Transverse colon (tissue), 4 donors: ENCODE results near the gene BCL2L1. TPM values are rescaled to one million over a fixed set of nuclear protein-coding genes. Genes with fewer than 3 reads are reported as not detected.

Experiments used
- DNase-seq: peaks from one replicate; pipeline ENCODE4 v3.0.0-alpha.2; 2019
- H3K27ac ChIP-seq, 4 donors: fragments of 200-600 bp; sonication (generic); 2 replicates each; pipeline ENCODE4 v1.5.1; 2016 to 2018; ENCODE audit warnings: inconsistent platforms in 4 of 4
- H3K27me3 ChIP-seq: fragments of 200-600 bp; sonication (generic); 2 replicates; pipeline ENCODE4 v1.5.1; 2017; ENCODE audit warnings: inconsistent platforms
- H3K36me3 ChIP-seq, 4 donors: fragments of 200-600 bp; sonication (generic); 2 replicates each; pipeline ENCODE4 v1.5.1; 2017 to 2019; ENCODE audit warnings: inconsistent platforms in 4 of 4
- H3K4me1 ChIP-seq, 4 donors: fragments of 200-600 bp; sonication (generic); 2 replicates each; pipeline ENCODE4 v1.5.1; 2017 to 2020; ENCODE audit warnings: inconsistent platforms in 4 of 4
- H3K4me3 ChIP-seq, 4 donors: fragments of 200-600 bp; sonication (generic); 1 replicate in 1 of 4; 2 replicates in 3 of 4; pipeline versions ENCODE4 v1.5.1 to v1.6.1; 2017 to 2019; ENCODE audit warnings: inconsistent platforms in 4 of 4
- H3K9me3 ChIP-seq, 2 donors: fragments of 200-600 bp; sonication (generic); 2 replicates each; pipeline ENCODE4 v1.5.1; 2017 to 2019; ENCODE audit warnings: inconsistent platforms in 2 of 2
- EP300 ChIP-seq: sonication (generic); formaldehyde crosslinking; IDR thresholded peaks from one replicate; pipeline ENCODE4 v1.6.1; 2017; ENCODE audit warnings: antibody characterized with exemption, low read depth
- POLR2A ChIP-seq: fragments of 450-650 bp; IDR thresholded peaks from one replicate; pipeline ENCODE4 v1.6.1; 2016; ENCODE audit warnings: antibody characterized with exemption, mild to moderate bottlenecking, moderate library complexity
- POLR2AphosphoS5 ChIP-seq, 3 donors: sonication (generic); formaldehyde crosslinking; IDR thresholded peaks; one replicate each; pipeline ENCODE4 v1.6.1; 2016; ENCODE audit warnings: antibody characterized with exemption in 3 of 3
- WGBS, 2 donors: methylation state at CpG; one replicate each; pipeline ENCODE4 v1.1.5; 2018; ENCODE audit warnings: low coverage in 1 of 2; 5-methylcytosine and 5-hydroxymethylcytosine counted together
- in situ Hi-C, 4 donors: fragments of 200-750 bp; cut with MboI; loops; one replicate each; pipeline versions ENCODE4 v1.15.0 to v1.15.1; 2017; ENCODE audit warnings: low sequenced_read_pairs in 3 of 4, low pct_ligation_motif_present in 1 of 4, low pct_unique_long_range_greater_than_20kb in 1 of 4
- intact Hi-C: fragments of 100-400 bp; cut with DNase I; formaldehyde crosslinking; loops from one replicate; pipeline ENCODE4 v1.15.1; 2023; ENCODE audit warnings: low total_unique reads
- total RNA-seq, 4 donors: library from RNA; depleted of rRNA; stranded (reverse); fragments of >200 nt; gene quantifications; one replicate each; pipeline ENCODE4 v1.1.0, GENCODE V29; 2016
- TF ChIP-seq, protein P1 (sequence below), 5 experiments: fragments of 200-600 bp in 3 of 5; fragments of 450-650 bp in 2 of 5; sonication (generic) in 3 of 5; IDR thresholded peaks; 1 replicate in 2 of 5; 2 replicates in 3 of 5; pipeline ENCODE4 v1.5.1; 2016 to 2017; ENCODE audit warnings: antibody characterized with exemption in 5 of 5, inconsistent platforms in 3 of 5, mild to moderate bottlenecking in 2 of 5, moderate library complexity in 1 of 5

Gene BCL2L1
- total RNA-seq, 4 donors from 2014 or later, result 98.6 to 151 (median 107) TPM

DNA sequence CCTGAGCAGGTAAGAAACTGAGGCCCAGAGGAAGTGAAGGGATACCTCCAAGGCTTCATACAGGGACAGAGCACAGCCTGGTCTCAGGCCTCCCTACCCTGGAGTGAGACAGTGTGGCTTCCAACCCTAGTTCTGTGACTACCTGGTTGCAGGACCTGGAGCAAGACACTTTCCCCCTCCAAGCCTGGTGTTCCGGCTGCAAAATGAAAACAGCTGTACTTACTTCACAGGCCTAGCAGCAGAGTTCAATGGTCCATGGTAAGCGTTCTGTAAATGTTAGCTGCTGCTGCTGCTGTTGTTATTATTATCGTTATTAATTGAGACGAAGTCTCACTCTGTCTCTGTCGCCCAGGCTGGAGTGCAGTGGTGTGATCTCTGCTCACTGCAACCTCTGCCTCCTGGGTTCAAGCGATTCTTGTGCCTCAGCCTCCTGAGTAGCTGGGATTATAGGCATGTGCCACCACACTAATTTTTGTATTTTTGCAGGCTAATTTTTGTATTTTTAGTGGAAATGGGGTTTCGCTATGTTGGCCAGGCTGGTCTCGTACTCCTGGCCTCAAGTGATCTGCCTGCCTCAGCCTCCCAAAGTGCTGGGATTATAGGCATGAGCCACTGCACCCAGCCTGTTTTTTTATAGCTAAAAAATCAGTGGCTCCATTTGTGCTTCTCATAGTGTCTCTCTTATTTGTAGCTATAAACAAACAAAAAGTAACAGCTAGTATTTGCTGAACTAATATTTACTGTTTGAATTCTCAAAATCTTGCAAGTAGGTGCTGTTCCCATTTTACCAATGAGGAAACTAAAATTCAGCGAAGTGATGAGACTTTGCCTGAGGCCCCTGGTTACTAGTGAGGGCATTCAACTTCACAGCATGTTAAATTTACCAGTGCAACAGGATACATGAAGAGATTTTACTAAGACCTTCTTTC is 43.0 kb downstream of the BCL2L1 start:
- Histone ChIP-seq H3K27me3 (no peaks in the 10 kb centered on the region), H3K4me3 (no peak overlapping the region), H3K9me3 (no peaks in the 10 kb centered on the region), H3K36me3 (no peaks in the 10 kb centered on the region), H3K4me1 (peaks cover 4 to 35% (median 18%) of the 10 kb centered on the region in 4 donors), H3K27ac (no peak overlapping the region)
- TF ChIP-seq, protein P1, sequence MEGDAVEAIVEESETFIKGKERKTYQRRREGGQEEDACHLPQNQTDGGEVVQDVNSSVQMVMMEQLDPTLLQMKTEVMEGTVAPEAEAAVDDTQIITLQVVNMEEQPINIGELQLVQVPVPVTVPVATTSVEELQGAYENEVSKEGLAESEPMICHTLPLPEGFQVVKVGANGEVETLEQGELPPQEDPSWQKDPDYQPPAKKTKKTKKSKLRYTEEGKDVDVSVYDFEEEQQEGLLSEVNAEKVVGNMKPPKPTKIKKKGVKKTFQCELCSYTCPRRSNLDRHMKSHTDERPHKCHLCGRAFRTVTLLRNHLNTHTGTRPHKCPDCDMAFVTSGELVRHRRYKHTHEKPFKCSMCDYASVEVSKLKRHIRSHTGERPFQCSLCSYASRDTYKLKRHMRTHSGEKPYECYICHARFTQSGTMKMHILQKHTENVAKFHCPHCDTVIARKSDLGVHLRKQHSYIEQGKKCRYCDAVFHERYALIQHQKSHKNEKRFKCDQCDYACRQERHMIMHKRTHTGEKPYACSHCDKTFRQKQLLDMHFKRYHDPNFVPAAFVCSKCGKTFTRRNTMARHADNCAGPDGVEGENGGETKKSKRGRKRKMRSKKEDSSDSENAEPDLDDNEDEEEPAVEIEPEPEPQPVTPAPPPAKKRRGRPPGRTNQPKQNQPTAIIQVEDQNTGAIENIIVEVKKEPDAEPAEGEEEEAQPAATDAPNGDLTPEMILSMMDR (IDR thresholded peaks at IDR 0.05), result no peak
- TF ChIP-seq POLR2A (no peak), POLR2AphosphoS5 (IDR thresholded peaks at IDR 0.05) (no peak), EP300 (no peak)
- WGBS, 2 donors, result 76 to 87% methylated on average over 6 to 9 of the region's 9 CpGs
- no peak for DNase-seq
- intact Hi-C loops, result no loop called here
- in situ Hi-C loops, result no loop called here

DNA sequence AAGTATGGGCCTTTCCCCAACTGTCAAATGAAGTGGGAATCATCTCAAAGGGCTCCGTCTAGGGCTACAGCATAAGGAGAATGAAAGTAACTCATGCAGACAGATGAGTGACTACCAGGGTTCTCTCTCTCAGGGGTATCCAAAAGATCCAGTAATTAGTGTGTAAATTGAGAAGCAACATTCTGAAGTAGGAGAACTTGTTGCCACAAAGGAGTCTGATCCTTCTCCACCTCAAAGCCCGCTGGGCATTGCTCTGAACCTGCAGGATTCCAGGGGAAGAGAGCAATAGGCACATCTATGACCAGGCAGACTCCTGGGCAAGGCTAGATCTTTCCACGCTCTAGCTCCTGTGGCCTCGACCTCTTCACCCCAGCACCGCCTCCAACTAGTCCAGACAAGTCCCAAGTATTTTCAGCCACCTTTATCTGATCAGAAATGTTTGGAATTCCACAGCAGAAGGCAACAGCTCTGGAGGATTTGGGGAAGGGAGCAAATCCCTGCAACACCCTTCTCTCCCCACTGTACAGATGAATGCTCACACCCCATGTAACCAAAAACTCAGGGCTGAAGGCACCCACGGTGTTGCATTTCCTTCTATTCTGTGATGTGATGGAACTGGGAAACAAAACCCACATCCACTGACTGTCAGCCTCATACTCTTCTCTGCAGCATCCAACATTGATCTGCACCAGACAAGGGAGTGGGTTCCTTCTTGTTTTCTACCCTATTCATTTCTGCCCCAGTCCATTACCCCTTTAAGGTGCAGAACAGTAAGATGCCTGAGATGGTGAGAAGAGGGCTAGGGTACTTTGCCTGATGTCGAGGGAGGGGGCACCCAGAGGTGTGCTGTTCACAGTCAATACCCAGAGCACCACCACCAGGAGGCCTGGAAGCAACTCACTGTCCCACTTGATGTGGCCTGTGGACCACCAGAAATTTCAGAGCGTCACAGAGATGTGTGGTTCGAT is 44.0 kb downstream of the BCL2L1 start:
- intact Hi-C loops, result no loop called here
- DNase-seq, result no peak
- in situ Hi-C loops, result no loop called here
- Histone ChIP-seq H3K27ac (no peak overlapping the region), H3K4me1 (peaks cover 4 to 42% (median 18%) of the 10 kb centered on the region in 4 donors), H3K27me3 (no peaks in the 10 kb centered on the region), H3K36me3 (no peaks in the 10 kb centered on the region), H3K4me3 (no peak overlapping the region), H3K9me3 (no peaks in the 10 kb centered on the region)
- no peak for TF ChIP-seq POLR2A
- no peak for TF ChIP-seq EP300
- no peak for TF ChIP-seq POLR2AphosphoS5 (IDR thresholded peaks at IDR 0.05)
- TF ChIP-seq, protein P1 (IDR thresholded peaks at IDR 0.05), result no peak
- 82% methylated on average over 9 of the region's 9 CpGs; no CpG with 5 or more reads in 1 of the 2 donors for WGBS, 2 donors

DNA sequence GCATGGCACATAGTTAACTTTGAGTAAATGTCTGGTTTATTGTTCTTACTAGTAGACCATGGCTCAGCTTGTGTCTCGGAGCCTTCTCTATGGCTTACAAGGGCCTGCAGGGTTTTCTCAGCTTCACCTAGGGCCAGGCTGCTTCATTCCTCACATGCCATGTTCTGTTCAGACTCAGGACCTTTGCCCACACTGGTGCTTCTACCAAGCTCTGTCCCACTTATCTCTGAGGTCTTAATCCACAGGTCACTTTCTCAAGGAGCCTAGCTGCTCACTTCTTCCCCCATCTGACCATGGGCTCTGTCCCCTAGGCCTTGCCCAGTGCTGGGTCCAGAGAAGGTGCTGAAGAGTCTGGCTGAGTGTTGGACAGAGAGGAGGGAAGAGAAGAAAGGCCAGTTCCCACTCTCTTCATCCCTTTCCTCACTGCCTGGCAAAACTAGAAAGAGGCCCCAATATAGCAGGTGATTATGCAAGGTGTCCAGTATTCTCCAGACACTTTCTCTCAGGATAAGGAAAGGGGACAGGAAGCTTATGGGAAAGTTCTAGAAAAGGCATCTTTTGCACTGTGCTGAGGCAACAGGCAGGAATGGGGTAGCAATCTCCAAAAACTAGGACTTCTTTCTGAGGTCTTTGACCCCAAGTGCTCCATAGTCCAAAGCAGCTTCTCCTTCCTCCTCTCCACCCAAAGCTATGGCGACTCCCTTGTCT is 45.0 kb downstream of the BCL2L1 start:
- WGBS, 2 donors, result 80 to 90% methylated on average over 1 to 2 of the region's 2 CpGs
- in situ Hi-C loops, result no loop called here
- DNase-seq, result no peak

More for the DNA sequence above, 45.0 kb downstream of the BCL2L1 start:
- H3K4me1 ChIP-seq, result peaks cover 4 to 43% (median 18%) of the 10 kb centered on the region in 4 donors
- H3K27me3 ChIP-seq, result no peaks in the 10 kb centered on the region
- H3K9me3 ChIP-seq, result no peaks in the 10 kb centered on the region
- no peak overlapping the region for H3K4me3 ChIP-seq
- intact Hi-C loops, result no loop called here
- no peak overlapping the region for H3K27ac ChIP-seq
- TF ChIP-seq POLR2AphosphoS5 (IDR thresholded peaks at IDR 0.05) (no peak), EP300 (no peak), POLR2A (no peak)
- TF ChIP-seq, protein P1 (IDR thresholded peaks at IDR 0.05), result no peak
- H3K36me3 ChIP-seq, result no peaks in the 10 kb centered on the region
